Lower leg skin (tissue), 3 donors: ENCODE measurements around the gene C7.

Source experiments
- CTCF ChIP-seq, 3 donors: fragments of 450-650 bp; IDR thresholded peaks; one replicate each; pipeline ENCODE4 v1.5.1; 2016; ENCODE audit warnings: antibody characterized with exemption in 3 of 3, mild to moderate bottlenecking in 3 of 3, moderate library complexity in 2 of 3
- POLR2A ChIP-seq, 2 donors: fragments of 450-650 bp; IDR thresholded peaks; one replicate each; pipeline ENCODE4 v1.6.1; 2016 to 2017; ENCODE audit warnings: antibody characterized with exemption in 2 of 2, mild to moderate bottlenecking in 1 of 2, moderate library complexity in 1 of 2

GRCh38 chr5:40873286-40873880, 35.9 kb upstream of the C7 start:
- TF ChIP-seq CTCF (IDR thresholded peaks at IDR 0.05), result no peak
- no peak for TF ChIP-seq POLR2A (IDR thresholded peaks at IDR 0.05)
